ENCODE data around the gene CRHR1. TPM values are rescaled to one million over a fixed set of nuclear protein-coding genes. Genes with fewer than 3 reads are reported as not detected.

CRHR1 gene
- total RNA-seq, 1 experiment from 2014 or later, result 1.6 TPM

GRCh38 chr17:45848868-45849535 lies 64.9 kb downstream of the CRHR1 start:
- no peaks in the 10 kb centered on the region for H3K9me3 Mint-ChIP-seq
- ChIA-PET POLR2A (no interaction called here), CTCF (interaction anchor here (0.8 to 2.3 kb wide), 11 partner anchors 13 to 209 kb away, joined by 3 to 12 read pairs (median 3); no protein-coding TSS in a partner anchor)
- no peaks in the 10 kb centered on the region; the same call in 1 of the 2 replicates for H3K27me3 Mint-ChIP-seq (ENCODE audit: low read depth)
- H3K4me1 Mint-ChIP-seq, result no peaks in the 10 kb centered on the region
- H3K27ac Mint-ChIP-seq, result no peak overlapping the region
- TF ChIP-seq NR3C1 (CRISPR knock-in tag; conservative IDR thresholded peaks at IDR 0.05; ENCODE audit: low read depth), result no peak
- TF ChIP-seq ZNF416 (CRISPR knock-in tag; IDR thresholded peaks at IDR 0.05), result no peak
- no peak for TF ChIP-seq ZNF263 (CRISPR knock-in tag; IDR thresholded peaks at IDR 0.05; ENCODE audit: low read depth)
- TF ChIP-seq FOXP4 (CRISPR knock-in tag; IDR thresholded peaks at IDR 0.05), result no peak
- no peak for TF ChIP-seq ATF3 (CRISPR knock-in tag; conservative IDR thresholded peaks at IDR 0.05)
- TF ChIP-seq EMX1 (CRISPR knock-in tag; IDR thresholded peaks at IDR 0.05), result no peak
- no peak for TF ChIP-seq PRDM15 (CRISPR knock-in tag; IDR thresholded peaks at IDR 0.05)
- H3K36me3 Mint-ChIP-seq, result no peaks in the 10 kb centered on the region
- no peak overlapping the region for H3K4me3 Mint-ChIP-seq
- ATAC-seq (no peak), DNase-seq (ENCODE audit: low spot score) (no peak)

- H3K4me1 Mint-ChIP-seq, result no peaks in the 10 kb centered on the region
- DNase-seq (ENCODE audit: low spot score) (no peak), ATAC-seq (no peak)
- H3K27me3 Mint-ChIP-seq (ENCODE audit: low read depth), result peaks cover 1% of the 10 kb centered on the region; the same call in 1 of the 2 replicates
- H3K9me3 Mint-ChIP-seq, result no peaks in the 10 kb centered on the region
- POLR2A ChIA-PET, result no interaction called here
- no peaks in the 10 kb centered on the region for H3K36me3 Mint-ChIP-seq
- H3K27ac Mint-ChIP-seq, result no peak overlapping the region
- H3K4me3 Mint-ChIP-seq, result no peak overlapping the region
- CTCF ChIA-PET, result interaction anchor here (0.8 to 2.3 kb wide), 9 partner anchors 14 to 209 kb away, joined by 3 to 12 read pairs (median 3); no protein-coding TSS in a partner anchor
- TF ChIP-seq ELF4 (CRISPR knock-in tag; IDR thresholded peaks at IDR 0.05; ENCODE audit: low read depth) (no peak), ZNF671 (CRISPR knock-in tag; IDR thresholded peaks at IDR 0.05) (no peak), OVOL2 (CRISPR knock-in tag; IDR thresholded peaks at IDR 0.05; ENCODE audit: borderline replicate concordance) (no peak), PREB (CRISPR knock-in tag; IDR thresholded peaks at IDR 0.05; ENCODE audit: borderline replicate concordance) (no peak), RORB (CRISPR knock-in tag; IDR thresholded peaks at IDR 0.05) (no peak), RELA (CRISPR knock-in tag; IDR thresholded peaks at IDR 0.05; ENCODE audit: borderline replicate concordance) (no peak), E2F5 (CRISPR knock-in tag; IDR thresholded peaks at IDR 0.05) (no peak), USF1 (CRISPR knock-in tag; IDR thresholded peaks at IDR 0.05) (no peak), ETV6 (CRISPR knock-in tag; IDR thresholded peaks at IDR 0.05) (no peak), ARID4B (CRISPR knock-in tag; IDR thresholded peaks at IDR 0.05; ENCODE audit: borderline replicate concordance) (no peak), ZNF425 (CRISPR knock-in tag; conservative IDR thresholded peaks at IDR 0.05) (no peak)
Observed at GRCh38 chr17:45849536-45849990, 65.4 kb downstream of the CRHR1 start.
